Chondrocyte (in vitro differentiated cells): ENCODE results near the gene LRRC71. TPM values are rescaled to one million over a fixed set of nuclear protein-coding genes. Genes with fewer than 3 reads are reported as not detected.

Experiments used
- DNase-seq: peaks from one replicate; pipeline ENCODE4 v3.0.0; 2021; ENCODE audit warnings: mixed read lengths, low spot score
- H3K27ac Mint-ChIP-seq: one replicate; pipeline ENCODE4 v1.8.0; 2021; ENCODE audit warnings: mild to moderate bottlenecking, moderate library complexity, mixed read lengths; ENCODE audit not compliant: unreplicated experiment
- H3K27me3 Mint-ChIP-seq: 2 replicates; pipeline ENCODE4 v1.8.0; 2021; ENCODE audit warnings: low read depth, mixed read lengths
- H3K36me3 Mint-ChIP-seq: 2 replicates; pipeline ENCODE4 v1.8.0; 2021; ENCODE audit warnings: low read depth, mixed read lengths
- H3K4me1 Mint-ChIP-seq: 2 replicates; pipeline ENCODE4 v1.8.0; 2021; ENCODE audit warnings: low read depth, mild to moderate bottlenecking, mixed read lengths
- H3K4me3 Mint-ChIP-seq: one replicate; pipeline ENCODE4 v1.8.0; 2021; ENCODE audit warnings: mild to moderate bottlenecking, moderate library complexity, mixed read lengths; ENCODE audit not compliant: unreplicated experiment
- H3K9me3 Mint-ChIP-seq: 2 replicates; pipeline ENCODE4 v1.8.0; 2021; ENCODE audit warnings: low read depth, mixed read lengths
- CTCF ChIP-seq: fragments of 200-600 bp; sonication (generic); IDR thresholded peaks from 2 replicates; pipeline ENCODE4 v1.5.0; 2021; ENCODE audit warnings: antibody characterized with exemption, mild to moderate bottlenecking, moderate library complexity
- total RNA-seq: library from RNA; stranded (reverse); gene quantifications from 3 replicates; pipeline ENCODE4 v1.2.1, GENCODE V29; 2021

LRRC71 gene
- total RNA-seq, 1 donor from 2014 or later, result not detected

- no peaks in the 10 kb centered on the region for H3K27me3 Mint-ChIP-seq
- no peak overlapping the region for H3K4me3 Mint-ChIP-seq
- no peak overlapping the region for H3K27ac Mint-ChIP-seq
- no peak for TF ChIP-seq CTCF
- H3K9me3 Mint-ChIP-seq, result no peaks in the 10 kb centered on the region
- no peak for DNase-seq
- no peaks in the 10 kb centered on the region for H3K4me1 Mint-ChIP-seq
- H3K36me3 Mint-ChIP-seq, result peaks cover 41% of the 10 kb centered on the region
These were observed 43.2 kb downstream of the LRRC71 start for GRCh38 chr1:156963621-156964020.

DNA sequence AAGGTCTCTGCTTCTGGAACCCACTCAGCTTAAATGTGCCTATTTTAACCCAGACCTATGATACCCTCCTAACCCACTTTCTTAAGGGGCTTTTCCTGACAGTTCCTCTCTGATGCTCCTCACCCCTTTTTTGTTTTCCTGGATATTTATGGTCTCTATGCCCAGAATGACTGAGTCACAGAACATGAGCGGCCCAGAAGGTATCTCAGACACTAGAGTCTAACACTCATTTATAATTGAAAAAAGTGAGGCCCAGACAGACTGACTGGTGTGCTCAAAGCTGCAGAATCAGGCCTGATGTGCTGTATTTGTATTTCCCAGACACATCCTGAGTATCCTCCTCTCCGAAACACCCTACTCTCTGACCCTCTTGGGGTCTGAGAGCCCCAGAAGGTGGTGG, 44.0 kb downstream of the LRRC71 start:
- Mint-ChIP-seq H3K27ac (no peak overlapping the region), H3K36me3 (peaks cover 41% of the 10 kb centered on the region), H3K4me1 (no peaks in the 10 kb centered on the region), H3K27me3 (no peaks in the 10 kb centered on the region), H3K9me3 (no peaks in the 10 kb centered on the region), H3K4me3 (no peak overlapping the region)
- TF ChIP-seq CTCF, result no peak
- no peak for DNase-seq

DNA sequence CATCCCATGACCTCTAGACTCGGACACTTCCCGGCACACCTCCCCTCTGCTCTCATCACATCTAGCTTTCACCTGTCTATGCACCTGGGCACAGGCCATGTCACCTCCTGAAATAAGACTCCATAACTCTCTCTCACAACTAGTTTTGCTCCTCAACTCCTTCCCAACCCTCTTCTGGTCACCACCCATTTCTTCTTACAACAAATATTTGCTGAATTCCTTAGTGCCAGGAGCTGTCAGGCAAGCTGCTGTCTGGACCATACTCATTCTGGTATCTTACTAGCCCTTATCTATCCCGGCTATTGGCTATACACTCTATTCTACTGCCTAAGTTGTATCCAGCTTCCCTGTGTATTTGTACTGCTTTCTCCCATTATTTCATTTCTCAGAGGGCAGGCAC, 49.1 kb downstream of the LRRC71 start:
- H3K27ac Mint-ChIP-seq, result no peak overlapping the region
- no peak for TF ChIP-seq CTCF
- no peaks in the 10 kb centered on the region for H3K9me3 Mint-ChIP-seq
- H3K4me3 Mint-ChIP-seq, result no peak overlapping the region
- no peaks in the 10 kb centered on the region for H3K27me3 Mint-ChIP-seq
- H3K36me3 Mint-ChIP-seq, result peaks cover 42% of the 10 kb centered on the region
- H3K4me1 Mint-ChIP-seq, result no peaks in the 10 kb centered on the region
- no peak for DNase-seq

DNA sequence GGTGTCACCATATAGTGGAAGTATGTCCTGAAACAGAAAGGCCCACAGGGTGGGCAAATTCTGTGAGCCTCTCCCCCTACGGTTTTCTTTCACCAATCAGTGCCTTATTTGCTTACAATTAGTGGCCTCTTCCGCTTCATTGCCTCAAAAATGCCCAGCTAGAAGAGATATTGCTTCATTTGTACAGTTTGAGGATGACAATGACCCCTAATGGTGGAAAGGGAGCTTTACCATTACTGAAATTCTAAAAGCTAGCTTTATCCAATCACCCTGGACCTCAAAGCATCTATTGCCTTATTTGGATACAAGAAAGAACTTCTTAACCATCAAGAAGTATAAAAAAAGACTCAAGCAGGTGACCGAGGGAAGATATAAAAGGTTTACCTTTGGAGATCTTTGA, 49.6 kb downstream of the LRRC71 start:
- TF ChIP-seq CTCF, result peak; percentile 48
- no peak for DNase-seq
- no peaks in the 10 kb centered on the region for H3K4me1 Mint-ChIP-seq
- no peak overlapping the region for H3K27ac Mint-ChIP-seq
- no peaks in the 10 kb centered on the region for H3K9me3 Mint-ChIP-seq
- no peak overlapping the region for H3K4me3 Mint-ChIP-seq
- peaks cover 47% of the 10 kb centered on the region for H3K36me3 Mint-ChIP-seq
- no peaks in the 10 kb centered on the region for H3K27me3 Mint-ChIP-seq

- Mint-ChIP-seq H3K4me1 (no peaks in the 10 kb centered on the region), H3K27ac (no peak overlapping the region), H3K36me3 (peaks cover 70% of the 10 kb centered on the region), H3K4me3 (no peak overlapping the region), H3K9me3 (no peaks in the 10 kb centered on the region), H3K27me3 (no peaks in the 10 kb centered on the region)
- no peak for TF ChIP-seq CTCF
- DNase-seq, result no peak
These were observed 53.0 kb downstream of the LRRC71 start for GRCh38 chr1:156973417-156973816.
